ENCODE results near the gene PRKRA. TPM values are rescaled to one million over a fixed set of nuclear protein-coding genes. Genes with fewer than 3 reads are reported as not detected.
A peak's percentile ranks its signal among the peaks of the same experiment; 100 is the strongest.

Gene PRKRA
- total RNA-seq, 1 experiment from 2014 or later = 59.4 TPM

DNA sequence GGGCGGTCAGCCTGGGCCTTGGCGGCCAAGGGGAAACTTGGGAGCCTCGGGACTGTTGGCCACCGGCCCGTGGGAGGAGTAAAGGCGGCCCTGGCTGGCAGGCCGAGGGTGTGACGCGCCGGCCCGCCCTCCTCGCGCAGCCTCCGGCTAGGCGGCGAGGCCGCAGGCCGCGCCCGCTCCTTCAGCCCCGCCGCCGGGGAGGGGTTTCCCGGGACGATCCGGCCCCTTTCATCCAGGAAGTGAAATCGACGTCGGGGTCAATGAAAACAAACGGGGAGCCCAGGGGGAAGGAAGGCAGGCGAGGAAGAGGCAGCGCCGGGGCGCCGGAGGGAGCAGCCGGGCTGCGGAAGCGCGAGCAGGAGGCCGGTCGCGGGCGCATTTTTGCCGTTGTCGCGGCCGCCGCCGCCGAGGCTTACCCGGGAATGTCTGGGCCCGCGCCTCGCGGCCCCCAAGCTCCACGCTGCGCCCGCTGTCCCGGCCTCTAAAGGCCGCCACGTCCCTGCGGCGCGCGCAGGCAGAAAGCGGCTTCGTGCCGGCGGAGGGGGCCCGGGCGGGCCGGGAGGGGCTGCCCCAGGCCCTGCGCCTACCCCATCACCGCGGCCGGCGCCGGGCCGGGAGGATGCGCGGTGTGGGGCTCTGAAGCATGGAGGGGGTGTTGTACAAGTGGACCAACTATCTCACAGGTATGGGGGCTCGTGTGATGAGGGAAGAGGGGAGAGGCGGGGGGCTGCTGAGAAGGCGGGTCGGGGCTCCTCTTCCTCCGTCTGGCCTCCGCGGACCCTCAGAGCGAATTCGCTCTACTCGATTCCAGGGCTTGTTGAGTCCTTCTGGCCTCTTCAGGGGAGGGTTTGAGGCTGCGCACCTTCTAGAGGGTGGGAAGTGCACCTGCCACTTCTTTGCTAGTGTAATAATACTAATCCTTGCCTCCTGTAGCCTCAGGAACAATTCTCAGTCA, 29.5 kb upstream of the PRKRA start, which contains the start of gene PLEKHA3:
Gene PLEKHA3 (plus strand): TSS at position 231 of the 955 bp plus-strand sequence. CDS start 413 bp downstream, at position 644.
- Histone ChIP-seq H3K27ac (ENCODE audit: low read length) (peak within 1 kb of the TSS; percentile 84), H3K9me3 (ENCODE audit: control insufficient read depth, insufficient read depth, low read depth, low read length) (no peaks in the 10 kb centered on the region), H3K36me3 (ENCODE audit: control insufficient read depth, insufficient read depth, low read length) (no peaks in the 10 kb centered on the region), H3K4me1 (ENCODE audit: control insufficient read depth, insufficient read depth, low read length) (peaks cover 25% of the 10 kb centered on the region), H3K27me3 (ENCODE audit: control insufficient read depth, insufficient read depth, low read length) (no peaks in the 10 kb centered on the region), H3K4me3 (ENCODE audit: low read depth in 2 of 2, low read length in 2 of 2) (peak within 1 kb of the TSS; percentile 71 to 89)
- 0 out of 2 replicates have a peak, but pooled peaks have one; percentile 84 for TF ChIP-seq SIN3A (IDR thresholded peaks at IDR 0.05; ENCODE audit: borderline replicate concordance, insufficient read depth, low read depth, low read length)
- no peak for TF ChIP-seq CTCF (IDR thresholded peaks at IDR 0.05)
- TF ChIP-seq, protein P1, sequence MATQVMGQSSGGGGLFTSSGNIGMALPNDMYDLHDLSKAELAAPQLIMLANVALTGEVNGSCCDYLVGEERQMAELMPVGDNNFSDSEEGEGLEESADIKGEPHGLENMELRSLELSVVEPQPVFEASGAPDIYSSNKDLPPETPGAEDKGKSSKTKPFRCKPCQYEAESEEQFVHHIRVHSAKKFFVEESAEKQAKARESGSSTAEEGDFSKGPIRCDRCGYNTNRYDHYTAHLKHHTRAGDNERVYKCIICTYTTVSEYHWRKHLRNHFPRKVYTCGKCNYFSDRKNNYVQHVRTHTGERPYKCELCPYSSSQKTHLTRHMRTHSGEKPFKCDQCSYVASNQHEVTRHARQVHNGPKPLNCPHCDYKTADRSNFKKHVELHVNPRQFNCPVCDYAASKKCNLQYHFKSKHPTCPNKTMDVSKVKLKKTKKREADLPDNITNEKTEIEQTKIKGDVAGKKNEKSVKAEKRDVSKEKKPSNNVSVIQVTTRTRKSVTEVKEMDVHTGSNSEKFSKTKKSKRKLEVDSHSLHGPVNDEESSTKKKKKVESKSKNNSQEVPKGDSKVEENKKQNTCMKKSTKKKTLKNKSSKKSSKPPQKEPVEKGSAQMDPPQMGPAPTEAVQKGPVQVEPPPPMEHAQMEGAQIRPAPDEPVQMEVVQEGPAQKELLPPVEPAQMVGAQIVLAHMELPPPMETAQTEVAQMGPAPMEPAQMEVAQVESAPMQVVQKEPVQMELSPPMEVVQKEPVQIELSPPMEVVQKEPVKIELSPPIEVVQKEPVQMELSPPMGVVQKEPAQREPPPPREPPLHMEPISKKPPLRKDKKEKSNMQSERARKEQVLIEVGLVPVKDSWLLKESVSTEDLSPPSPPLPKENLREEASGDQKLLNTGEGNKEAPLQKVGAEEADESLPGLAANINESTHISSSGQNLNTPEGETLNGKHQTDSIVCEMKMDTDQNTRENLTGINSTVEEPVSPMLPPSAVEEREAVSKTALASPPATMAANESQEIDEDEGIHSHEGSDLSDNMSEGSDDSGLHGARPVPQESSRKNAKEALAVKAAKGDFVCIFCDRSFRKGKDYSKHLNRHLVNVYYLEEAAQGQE (IDR thresholded peaks at IDR 0.05; ENCODE audit: insufficient read depth in 1 of 2, low read depth in 2 of 2, low read length in 1 of 2) = no peak
- TF ChIP-seq TCF7L2 (IDR thresholded peaks at IDR 0.05; ENCODE audit: low read depth, low read length) = peak; percentile 80
- TF ChIP-seq POLR2AphosphoS5 (IDR thresholded peaks at IDR 0.05; ENCODE audit: low read depth, low read length) = no peak
- intact Hi-C loops (cut with micrococcal nuclease; ENCODE audit: unreplicated experiment) = no loop called here
- ATAC-seq = peak; percentile 94
- CTCF ChIA-PET = no interaction called here
- in situ Hi-C loops (cut with HindIII; ENCODE audit: low pct_unique_long_range_greater_than_20kb, low sequenced_read_pairs) = no loop called here
- no peak for DNase-seq (ENCODE audit: low read depth, low spot score)
- POLR2A ChIA-PET = interaction anchor here (0.7 kb wide), 1 partner anchor 102 kb away, joined by 3 read pairs; no protein-coding TSS in a partner anchor
- no TSS peak for BruUV-seq (replicated peaks)

DNA sequence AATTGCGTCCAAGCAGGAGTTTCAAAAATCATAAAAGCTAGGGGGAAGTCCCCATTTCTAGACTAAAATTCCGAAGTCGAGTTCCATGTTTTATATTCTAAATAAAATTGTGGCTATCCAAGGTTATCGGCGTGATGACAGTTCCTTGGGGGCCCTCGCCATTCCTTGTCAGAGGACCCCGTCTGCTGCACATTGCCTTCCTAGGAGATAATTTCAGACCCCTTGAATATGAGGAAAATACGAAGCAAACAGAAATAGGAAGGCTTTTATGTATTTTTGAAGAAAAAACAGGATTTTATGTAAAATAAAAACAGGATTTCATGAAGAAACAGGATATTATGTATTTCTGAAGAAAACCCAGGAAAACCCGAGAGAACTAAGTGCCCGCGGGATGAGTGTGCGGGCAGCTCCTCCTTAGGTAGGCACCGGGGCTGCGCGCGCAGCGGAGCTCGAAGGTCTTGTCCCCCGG, 28.8 kb upstream of the PRKRA start:
- ATAC-seq = no peak
- POLR2A ChIA-PET = interaction anchor here (0.7 kb wide), 1 partner anchor 103 kb away, joined by 3 read pairs; no protein-coding TSS in a partner anchor
- CTCF ChIA-PET = no interaction called here
- in situ Hi-C loops (cut with HindIII; ENCODE audit: low pct_unique_long_range_greater_than_20kb, low sequenced_read_pairs) (no loop called here), intact Hi-C loops (cut with micrococcal nuclease; ENCODE audit: unreplicated experiment) (loop anchor here (2.0 to 5.0 kb wide), 2 partner anchors 29 to 43 kb away; partner anchors contain the start of genes PJVK and PRKRA)
- H3K36me3 ChIP-seq (ENCODE audit: control insufficient read depth, insufficient read depth, low read length) = no peaks in the 10 kb centered on the region
- H3K27me3 ChIP-seq (ENCODE audit: control insufficient read depth, insufficient read depth, low read length) = no peaks in the 10 kb centered on the region
- H3K9me3 ChIP-seq (ENCODE audit: control insufficient read depth, insufficient read depth, low read depth, low read length) = no peaks in the 10 kb centered on the region
- TF ChIP-seq POLR2AphosphoS5 (IDR thresholded peaks at IDR 0.05; ENCODE audit: low read depth, low read length) = 0 out of 2 replicates have a peak, but pooled peaks have one; percentile 19
- no peak for TF ChIP-seq SIN3A (IDR thresholded peaks at IDR 0.05; ENCODE audit: borderline replicate concordance, insufficient read depth, low read depth, low read length)
- peak overlapping the region; percentile 56 to 89 for H3K4me3 ChIP-seq (ENCODE audit: low read depth in 2 of 2, low read length in 2 of 2)
- no TSS peak for BruUV-seq (replicated peaks)
- peak overlapping the region; percentile 84 for H3K27ac ChIP-seq (ENCODE audit: low read length)
- peaks cover 25% of the 10 kb centered on the region for H3K4me1 ChIP-seq (ENCODE audit: control insufficient read depth, insufficient read depth, low read length)
- DNase-seq (ENCODE audit: low read depth, low spot score) = no peak

Measured in Panc1 (cell line).